CD4-positive, alpha-beta T cell treated with Interleukin-4 for 1 hour (primary cell): ENCODE results near the gene PRSS22.

Experiments used
- DNase-seq, 2 donors: peaks; one replicate each; pipeline ENCODE4 v3.0.0-alpha.2; 2020 to 2022

PRSS22 gene

GRCh38 chr16:2857451-2858244 is at the start of gene PRSS22:
Gene PRSS22 (minus strand): TSS chr16:2858170. CDS start chr16:2858104, 66 bp downstream.
- DNase-seq, result no peak

GRCh38 chr16:2907084-2907753 is 49.2 kb upstream of the PRSS22 start:
- DNase-seq, result peak; percentile 72 to 80

- DNase-seq, result no peak
Observed at GRCh38 chr16:2905988-2906387, 48.0 kb upstream of the PRSS22 start.

- DNase-seq, result peak; percentile 95 to 96
Observed at GRCh38 chr16:2905241-2905987, 47.4 kb upstream of the PRSS22 start.

- no peak for DNase-seq
Observed at GRCh38 chr16:2904922-2905240, 46.9 kb upstream of the PRSS22 start.

- peak; percentile 81 to 82 for DNase-seq
Observed at GRCh38 chr16:2904100-2904921, 46.3 kb upstream of the PRSS22 start.

GRCh38 chr16:2902337-2903130 is 44.6 kb upstream of the PRSS22 start:
- no peak for DNase-seq

GRCh38 chr16:2900526-2901075 is 42.6 kb upstream of the PRSS22 start:
- no peak for DNase-seq

GRCh38 chr16:2899564-2900072 is 41.6 kb upstream of the PRSS22 start:
- DNase-seq, result no peak

GRCh38 chr16:2898831-2899563 is 41.0 kb upstream of the PRSS22 start:
- no peak for DNase-seq

- DNase-seq, result peak in 1 of 2 donors; percentile 67
Observed at GRCh38 chr16:2897110-2897509, 39.1 kb upstream of the PRSS22 start.

- no peak for DNase-seq
Observed at GRCh38 chr16:2896480-2897010, 38.6 kb upstream of the PRSS22 start.

- DNase-seq, result no peak
Observed at GRCh38 chr16:2895813-2896212, 37.8 kb upstream of the PRSS22 start.

GRCh38 chr16:2894231-2894630 is 36.3 kb upstream of the PRSS22 start:
- DNase-seq, result no peak

- DNase-seq, result no peak
Observed at GRCh38 chr16:2884041-2884451, 26.1 kb upstream of the PRSS22 start.

GRCh38 chr16:2883458-2883908 is 25.5 kb upstream of the PRSS22 start:
- DNase-seq, result no peak

GRCh38 chr16:2882650-2883457 is 24.9 kb upstream of the PRSS22 start, which contains the start of gene FLYWCH2:
Gene FLYWCH2 (plus strand): TSS chr16:2883215. CDS start chr16:2896450, 13,235 bp downstream.
- DNase-seq, result peak; percentile 99 to 100

GRCh38 chr16:2881783-2882649 is 24.0 kb upstream of the PRSS22 start:
- DNase-seq, result no peak
